NB4 (cell line): ENCODE data around the gene APOC3.

ENCODE experiments used
- DNase-seq: peaks from one replicate; pipeline ENCODE4 v3.0.0; 2010; ENCODE audit warnings: low read depth
- H3K4me3 ChIP-seq: one replicate; pipeline ENCODE4 v1.5.1; 2011; ENCODE audit warnings: mild to moderate bottlenecking, low read depth, low read length, moderate library complexity
- MYC ChIP-seq: IDR thresholded peaks from 2 replicates; pipeline ENCODE4 v1.6.1; 2011; ENCODE audit warnings: low read depth, low read length
- POLR2A ChIP-seq: IDR thresholded peaks from 2 replicates; pipeline ENCODE4 v1.6.1; 2011; ENCODE audit warnings: mild to moderate bottlenecking; ENCODE audit not compliant: insufficient read length; ENCODE audit errors: extremely low read depth
- TF ChIP-seq, protein P1 (sequence below): IDR thresholded peaks from 2 replicates; pipeline ENCODE4 v1.6.1; 2011; ENCODE audit warnings: low read depth, low read length
- TF ChIP-seq, protein P2 (sequence below): IDR thresholded peaks from one replicate; pipeline ENCODE4 v1.5.1; 2012; ENCODE audit warnings: low read depth, low read length

The APOC3 gene

DNA sequence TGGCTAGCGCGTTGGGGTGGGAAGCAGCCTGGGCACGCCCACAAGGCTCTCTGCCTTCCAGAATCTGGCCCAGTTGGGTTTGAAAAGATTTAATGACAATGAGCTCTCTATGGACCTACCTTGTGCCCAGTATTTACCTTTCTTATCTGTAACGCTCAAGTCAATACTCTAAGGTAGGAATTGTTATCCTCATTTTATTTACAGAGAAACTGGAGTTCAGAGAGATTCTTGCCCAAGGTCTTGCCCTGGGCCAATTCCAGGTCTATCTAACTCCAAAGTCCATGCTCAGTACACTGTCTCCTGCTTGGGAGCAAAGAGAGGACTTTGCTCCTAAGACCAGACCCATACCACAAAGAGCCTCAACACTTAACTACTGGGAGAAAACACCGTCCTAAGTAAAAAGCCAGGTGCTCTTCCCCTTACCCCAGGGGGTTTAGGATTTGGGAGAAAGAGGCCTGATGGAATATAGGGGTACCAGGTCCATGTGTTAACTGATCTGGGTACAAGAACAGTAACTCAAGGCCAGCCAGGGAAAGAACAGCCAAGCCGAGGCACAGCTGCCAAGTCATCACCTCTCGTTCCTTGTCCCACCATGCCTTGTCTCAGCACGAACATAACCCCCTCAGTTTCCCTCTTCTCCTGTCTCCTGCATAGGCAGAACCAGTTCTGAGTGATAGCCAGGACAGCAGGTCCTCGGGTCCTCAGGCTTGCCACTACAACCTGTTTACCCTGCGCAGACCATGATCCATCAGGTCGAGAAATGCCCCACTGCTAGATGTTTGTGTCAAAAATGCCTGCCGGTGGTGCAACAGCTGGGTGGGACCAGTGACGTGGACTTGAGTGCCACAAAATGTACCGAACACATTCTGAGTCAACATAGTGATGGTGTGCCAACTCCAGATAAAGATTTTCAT is 21.2 kb upstream of the APOC3 start:
- H3K4me3 ChIP-seq = no peak overlapping the region
- TF ChIP-seq, protein P1, sequence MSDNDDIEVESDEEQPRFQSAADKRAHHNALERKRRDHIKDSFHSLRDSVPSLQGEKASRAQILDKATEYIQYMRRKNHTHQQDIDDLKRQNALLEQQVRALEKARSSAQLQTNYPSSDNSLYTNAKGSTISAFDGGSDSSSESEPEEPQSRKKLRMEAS = no peak
- TF ChIP-seq MYC = no peak
- no peak for TF ChIP-seq POLR2A
- TF ChIP-seq, protein P2, sequence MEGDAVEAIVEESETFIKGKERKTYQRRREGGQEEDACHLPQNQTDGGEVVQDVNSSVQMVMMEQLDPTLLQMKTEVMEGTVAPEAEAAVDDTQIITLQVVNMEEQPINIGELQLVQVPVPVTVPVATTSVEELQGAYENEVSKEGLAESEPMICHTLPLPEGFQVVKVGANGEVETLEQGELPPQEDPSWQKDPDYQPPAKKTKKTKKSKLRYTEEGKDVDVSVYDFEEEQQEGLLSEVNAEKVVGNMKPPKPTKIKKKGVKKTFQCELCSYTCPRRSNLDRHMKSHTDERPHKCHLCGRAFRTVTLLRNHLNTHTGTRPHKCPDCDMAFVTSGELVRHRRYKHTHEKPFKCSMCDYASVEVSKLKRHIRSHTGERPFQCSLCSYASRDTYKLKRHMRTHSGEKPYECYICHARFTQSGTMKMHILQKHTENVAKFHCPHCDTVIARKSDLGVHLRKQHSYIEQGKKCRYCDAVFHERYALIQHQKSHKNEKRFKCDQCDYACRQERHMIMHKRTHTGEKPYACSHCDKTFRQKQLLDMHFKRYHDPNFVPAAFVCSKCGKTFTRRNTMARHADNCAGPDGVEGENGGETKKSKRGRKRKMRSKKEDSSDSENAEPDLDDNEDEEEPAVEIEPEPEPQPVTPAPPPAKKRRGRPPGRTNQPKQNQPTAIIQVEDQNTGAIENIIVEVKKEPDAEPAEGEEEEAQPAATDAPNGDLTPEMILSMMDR = no peak
- no peak for DNase-seq

DNA sequence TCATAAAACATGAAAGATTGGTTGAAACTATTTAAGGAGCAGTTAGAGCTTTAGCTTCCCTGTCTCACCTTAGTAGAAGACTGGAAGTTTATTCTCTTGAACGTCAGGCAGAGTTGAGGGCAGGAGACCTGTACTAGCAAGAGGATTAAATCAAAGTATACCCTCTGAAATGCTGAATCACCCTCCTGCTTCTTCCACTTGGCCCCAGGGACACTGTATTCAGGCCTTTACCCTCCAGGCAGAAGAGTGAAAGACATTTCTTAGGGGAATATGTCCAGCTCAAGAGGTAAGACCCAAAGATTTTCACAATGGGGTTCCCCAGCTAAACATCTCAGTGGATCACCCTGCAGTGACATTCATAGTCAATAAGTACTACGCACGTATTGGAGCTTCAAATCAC is 18.5 kb upstream of the APOC3 start:
- H3K4me3 ChIP-seq = no peak overlapping the region
- DNase-seq = peak; percentile 1
- TF ChIP-seq POLR2A = no peak
- TF ChIP-seq, protein P1 = no peak
- TF ChIP-seq, protein P2 = no peak

DNA sequence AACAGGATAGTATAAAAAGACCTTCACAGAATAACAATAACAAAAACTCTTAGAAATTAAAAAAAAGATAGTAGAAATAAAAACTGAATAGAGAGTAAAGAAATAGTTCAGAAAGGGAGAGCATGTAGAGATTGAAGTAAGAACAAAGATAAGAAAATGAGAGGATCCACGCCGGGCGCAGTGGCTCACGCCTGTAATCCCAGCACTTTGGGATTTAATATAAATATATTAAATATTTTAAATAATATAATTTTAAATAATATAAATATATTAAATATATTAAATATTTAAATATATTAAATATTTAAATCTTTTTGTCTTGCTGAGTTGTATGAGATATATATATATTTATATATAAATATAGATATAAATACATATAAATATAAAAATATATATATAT is 17.6 kb upstream of the APOC3 start:
- no peak for TF ChIP-seq MYC
- no peak for TF ChIP-seq POLR2A
- TF ChIP-seq, protein P1 = no peak
- TF ChIP-seq, protein P2 = no peak
- no peak for DNase-seq
- no peak overlapping the region for H3K4me3 ChIP-seq

DNA sequence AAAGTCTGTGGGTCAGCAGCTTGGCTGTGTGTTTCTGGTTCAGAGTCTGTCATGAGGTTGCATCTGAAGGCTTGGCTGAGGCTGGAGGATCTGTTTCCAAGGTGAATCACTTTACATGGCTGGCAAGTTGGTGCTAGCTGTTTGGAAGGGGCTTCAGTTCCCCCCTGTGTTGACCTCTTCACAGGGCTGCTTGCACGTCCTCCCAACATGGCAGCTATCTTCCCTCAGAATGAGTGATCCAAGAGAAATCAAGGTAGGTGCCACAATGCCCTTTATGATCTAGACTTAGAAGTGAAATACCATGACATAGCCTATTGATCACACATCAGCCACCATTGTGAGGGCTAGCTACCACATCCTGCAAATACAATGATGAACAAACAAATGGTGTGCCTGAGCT is 16.5 kb upstream of the APOC3 start:
- no peak for DNase-seq
- no peak overlapping the region for H3K4me3 ChIP-seq
- TF ChIP-seq POLR2A (no peak), MYC (no peak)
- TF ChIP-seq, protein P1 = no peak
- TF ChIP-seq, protein P2 = no peak

DNA sequence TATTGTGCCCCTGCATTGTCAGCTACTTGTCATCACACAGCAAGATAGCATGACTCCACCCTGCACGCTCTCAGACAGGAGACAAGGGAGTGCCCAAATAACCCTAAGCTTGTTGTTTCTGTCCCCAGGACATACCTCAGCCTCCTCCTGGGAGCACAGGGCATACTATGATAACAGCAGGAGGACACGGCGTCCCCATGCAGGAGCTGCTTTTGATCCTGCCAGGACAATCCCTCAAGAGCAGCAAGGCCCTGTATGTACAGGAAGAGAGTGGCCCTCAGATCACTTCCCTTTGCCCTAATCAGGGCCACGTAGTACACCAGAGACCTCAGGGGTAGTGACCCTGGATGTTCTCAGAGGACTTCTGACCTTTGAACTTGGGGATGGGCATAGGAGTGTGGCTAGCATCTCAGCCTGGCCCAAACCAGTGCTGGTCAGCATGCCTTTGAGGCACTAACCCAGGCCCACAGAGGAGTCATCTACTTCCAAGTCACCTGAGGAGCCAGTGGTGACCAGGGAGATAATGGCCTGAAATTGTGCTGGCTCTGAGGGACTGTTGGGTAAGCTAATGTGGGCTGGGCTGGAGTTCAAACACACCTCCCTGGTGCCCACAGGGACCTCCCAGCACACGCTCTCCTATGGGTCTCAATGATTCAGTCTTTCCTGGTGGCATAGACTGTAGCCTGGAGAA is 15.8 kb upstream of the APOC3 start:
- DNase-seq = peak; percentile 1
- TF ChIP-seq, protein P2 = no peak
- TF ChIP-seq, protein P1 = no peak
- TF ChIP-seq MYC = no peak
- TF ChIP-seq POLR2A = no peak
- no peak overlapping the region for H3K4me3 ChIP-seq
